SU-DHL-6 (cell line): ENCODE data around the gene NOS1AP.

Source experiments
- EZH2phosphoT487 ChIP-seq: fragments of 200-600 bp; sonication (generic), shearing (Covaris generic); conservative IDR thresholded peaks from 2 replicates; pipeline ENCODE4 v1.6.1; 2018; ENCODE audit warnings: mild to moderate bottlenecking, antibody characterized with exemption, low read length, moderate library complexity, mixed read lengths
- TF ChIP-seq, protein P1 (sequence below): fragments of 200-600 bp; sonication (generic); IDR thresholded peaks from one replicate; pipeline ENCODE4 v1.5.1; 2017; ENCODE audit warnings: antibody characterized with exemption, mild to moderate bottlenecking, low read length, moderate library complexity; ENCODE audit not compliant: insufficient read depth, poor library complexity, severe bottlenecking

DNA sequence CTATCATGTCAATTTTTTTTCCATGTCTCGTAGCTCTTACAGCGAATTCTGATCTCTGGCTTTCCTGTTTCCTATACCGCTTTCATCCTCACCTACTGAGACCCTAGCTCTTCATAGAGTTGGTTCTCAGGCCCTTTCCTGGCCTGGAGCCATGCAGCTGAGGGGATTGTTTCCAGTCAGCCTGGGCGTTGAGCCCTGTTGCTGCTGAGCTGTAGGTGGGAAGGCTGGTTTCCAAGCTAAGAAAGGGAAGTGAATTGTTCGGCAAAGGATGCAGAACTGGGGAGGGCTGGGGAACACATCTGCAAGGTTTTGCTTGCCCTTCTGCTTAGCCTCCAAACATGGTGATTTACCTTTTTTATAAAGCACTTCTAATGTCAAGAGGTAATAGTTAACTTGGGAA lies 265.6 kb downstream of the NOS1AP start:
- TF ChIP-seq, protein P1, sequence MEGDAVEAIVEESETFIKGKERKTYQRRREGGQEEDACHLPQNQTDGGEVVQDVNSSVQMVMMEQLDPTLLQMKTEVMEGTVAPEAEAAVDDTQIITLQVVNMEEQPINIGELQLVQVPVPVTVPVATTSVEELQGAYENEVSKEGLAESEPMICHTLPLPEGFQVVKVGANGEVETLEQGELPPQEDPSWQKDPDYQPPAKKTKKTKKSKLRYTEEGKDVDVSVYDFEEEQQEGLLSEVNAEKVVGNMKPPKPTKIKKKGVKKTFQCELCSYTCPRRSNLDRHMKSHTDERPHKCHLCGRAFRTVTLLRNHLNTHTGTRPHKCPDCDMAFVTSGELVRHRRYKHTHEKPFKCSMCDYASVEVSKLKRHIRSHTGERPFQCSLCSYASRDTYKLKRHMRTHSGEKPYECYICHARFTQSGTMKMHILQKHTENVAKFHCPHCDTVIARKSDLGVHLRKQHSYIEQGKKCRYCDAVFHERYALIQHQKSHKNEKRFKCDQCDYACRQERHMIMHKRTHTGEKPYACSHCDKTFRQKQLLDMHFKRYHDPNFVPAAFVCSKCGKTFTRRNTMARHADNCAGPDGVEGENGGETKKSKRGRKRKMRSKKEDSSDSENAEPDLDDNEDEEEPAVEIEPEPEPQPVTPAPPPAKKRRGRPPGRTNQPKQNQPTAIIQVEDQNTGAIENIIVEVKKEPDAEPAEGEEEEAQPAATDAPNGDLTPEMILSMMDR = no peak
- TF ChIP-seq EZH2phosphoT487 = no peak
